Fibroblast of skin of scalp (primary cell): ENCODE measurements around the gene BANP.
"Not testable (repeated sequence)": the region's sequence is repeated elsewhere in the genome, so short reads cannot be mapped to it uniquely, and the experiment has no call there.

Experiments
- DNase-seq: peaks from one replicate; pipeline ENCODE4 v3.0.0-alpha.2; 2013

BANP gene

DNA sequence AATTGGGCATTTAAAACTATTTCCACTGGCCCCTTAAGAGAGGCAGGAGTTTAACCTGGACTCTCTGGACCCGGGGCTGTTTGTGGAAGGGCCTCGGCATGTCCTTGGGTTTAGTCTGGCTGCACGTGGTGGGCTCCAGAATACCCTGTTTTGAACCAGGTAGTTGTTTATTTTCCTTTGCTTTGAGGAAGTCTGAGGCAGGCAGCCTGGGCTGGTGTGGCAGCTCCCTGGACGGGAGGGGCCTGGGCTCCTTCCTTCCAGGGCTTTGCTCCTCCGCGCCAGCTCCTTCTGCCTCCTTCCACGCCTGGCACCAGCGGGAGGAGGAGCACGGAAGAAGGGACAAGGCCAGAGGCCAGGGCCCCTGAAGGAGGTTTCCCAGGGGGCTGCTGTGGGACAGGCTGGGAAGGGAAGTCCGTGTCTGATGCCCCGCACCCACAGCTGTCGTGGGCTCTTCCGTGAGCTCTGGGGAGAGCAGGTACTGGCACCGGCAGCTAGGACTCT lies 15.5 kb downstream of the BANP start:
- no peak for DNase-seq

DNA sequence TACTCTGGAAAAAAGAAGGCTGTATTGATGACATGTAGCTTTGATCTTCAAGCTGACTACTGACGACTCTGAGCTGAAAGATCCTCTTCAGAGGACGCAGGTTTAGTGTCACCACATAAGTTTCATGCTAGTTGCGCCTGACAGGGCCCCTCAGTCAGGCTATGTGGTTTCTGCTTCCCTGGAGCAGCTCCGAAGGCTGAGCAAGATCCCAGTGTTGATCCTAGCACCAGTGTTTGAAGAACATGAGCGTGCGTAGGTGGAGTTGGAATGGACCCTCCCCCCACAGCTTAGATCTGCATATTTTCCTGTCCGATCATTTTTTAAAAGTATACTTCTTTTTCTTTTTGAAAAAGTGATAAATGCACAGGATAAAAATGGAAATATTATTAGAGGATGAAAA lies 17.3 kb downstream of the BANP start:
- DNase-seq, result no peak

DNA sequence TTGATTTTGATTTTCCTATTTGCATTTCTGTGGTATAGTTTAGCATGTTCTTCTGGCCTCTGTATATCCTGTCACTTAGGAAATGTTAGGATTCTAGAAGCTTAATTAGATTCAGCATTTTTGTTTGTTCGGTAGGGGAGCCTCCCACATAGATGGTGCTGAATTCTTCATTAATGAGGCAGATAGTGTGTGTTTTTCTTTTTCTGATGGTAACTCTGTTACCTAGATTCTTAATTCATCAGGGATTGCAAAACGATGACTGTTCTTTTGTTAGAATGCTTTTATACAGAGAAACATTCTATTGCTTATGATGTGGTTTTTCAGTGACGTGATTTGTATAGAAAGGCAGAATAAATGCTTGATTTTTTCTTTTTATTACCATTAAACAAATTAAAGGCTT lies 19.0 kb downstream of the BANP start:
- DNase-seq, result peak; percentile 61

DNA sequence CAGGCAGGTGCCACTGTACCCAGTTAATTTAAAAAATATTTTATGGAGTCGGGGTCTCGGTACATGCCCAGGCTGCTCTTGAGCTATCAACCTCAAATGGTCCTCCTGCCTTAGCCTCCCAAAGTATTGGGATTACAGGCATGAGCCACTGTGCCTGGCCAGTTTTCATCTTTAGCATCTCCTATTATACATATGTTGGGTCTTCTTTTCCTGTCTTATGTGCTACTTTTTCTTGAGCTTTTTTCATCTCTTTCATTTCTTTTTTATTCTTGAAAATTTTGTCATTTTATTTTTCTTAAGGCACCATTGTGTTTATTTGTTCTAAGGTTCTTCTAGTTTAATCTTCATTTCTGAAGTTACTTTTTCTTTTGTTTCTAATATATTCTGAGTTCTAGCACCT lies 20.7 kb downstream of the BANP start:
- no peak for DNase-seq

GRCh38 chr16:87973717-87974116 lies 22.5 kb downstream of the BANP start:
- no peak for DNase-seq

- DNase-seq, result no peak
Observed at GRCh38 chr16:87974178-87974577, 22.9 kb downstream of the BANP start.

DNA sequence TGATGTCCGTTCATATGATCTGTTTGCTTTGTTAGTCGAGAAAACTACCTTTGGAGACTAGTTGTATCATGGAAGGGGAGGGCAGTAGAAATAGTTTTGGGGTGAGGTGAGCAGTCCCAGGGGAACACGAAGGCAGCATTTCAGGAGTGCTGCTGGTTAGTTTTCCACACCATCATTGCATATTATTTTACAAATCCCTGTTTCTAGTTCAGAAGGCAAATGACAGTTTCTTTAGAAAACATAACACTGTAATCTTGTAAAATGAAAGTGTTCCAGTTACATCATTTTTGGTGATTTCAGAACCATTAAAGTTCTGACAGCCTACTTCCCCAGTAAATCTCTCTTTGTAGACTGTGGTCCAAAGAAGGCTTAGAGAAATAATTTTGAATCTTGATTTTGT lies 25.4 kb downstream of the BANP start:
- DNase-seq, result peak; percentile 63

- DNase-seq, result no peak
Observed at GRCh38 chr16:87978127-87978526, 26.9 kb downstream of the BANP start.

- DNase-seq, result no peak
Observed at GRCh38 chr16:87979352-87979751, 28.1 kb downstream of the BANP start.

DNA sequence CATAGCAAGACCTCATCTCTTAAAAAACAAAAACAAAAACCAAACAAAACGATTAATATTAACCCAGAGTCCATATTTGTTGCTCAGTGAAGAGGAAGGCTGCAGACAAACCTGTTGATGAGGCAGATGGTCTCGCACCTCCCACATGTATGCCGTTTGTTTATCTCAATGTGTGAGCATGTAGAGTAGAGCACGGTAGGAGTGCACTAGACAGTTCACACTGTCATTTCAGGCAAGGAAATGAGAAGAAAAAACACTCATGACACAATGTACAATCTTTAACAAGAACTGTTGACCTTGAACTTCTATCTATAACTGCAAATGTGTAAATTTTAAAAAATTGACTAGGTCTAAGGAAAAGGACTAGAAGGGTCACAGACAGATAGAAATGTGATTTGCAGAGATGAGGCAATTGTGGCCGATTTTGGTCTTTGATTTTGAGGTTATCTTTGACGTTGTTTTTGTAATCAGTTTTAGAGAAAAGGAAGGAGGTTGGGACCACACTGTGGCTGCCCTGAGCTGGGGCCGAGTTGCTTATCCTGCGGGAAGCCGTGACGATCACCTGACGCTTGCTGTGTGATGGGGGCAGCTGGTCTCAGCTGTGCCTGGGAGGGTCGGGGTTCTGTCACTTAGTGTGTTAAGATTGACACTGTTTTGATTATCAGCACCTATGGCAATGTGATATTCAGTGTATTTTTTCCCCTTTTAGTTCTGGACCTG lies 28.8 kb downstream of the BANP start:
- DNase-seq, result not testable (repeated sequence)

- not testable (repeated sequence) for DNase-seq
Observed at GRCh38 chr16:87981376-87981775, 30.1 kb downstream of the BANP start.

DNA sequence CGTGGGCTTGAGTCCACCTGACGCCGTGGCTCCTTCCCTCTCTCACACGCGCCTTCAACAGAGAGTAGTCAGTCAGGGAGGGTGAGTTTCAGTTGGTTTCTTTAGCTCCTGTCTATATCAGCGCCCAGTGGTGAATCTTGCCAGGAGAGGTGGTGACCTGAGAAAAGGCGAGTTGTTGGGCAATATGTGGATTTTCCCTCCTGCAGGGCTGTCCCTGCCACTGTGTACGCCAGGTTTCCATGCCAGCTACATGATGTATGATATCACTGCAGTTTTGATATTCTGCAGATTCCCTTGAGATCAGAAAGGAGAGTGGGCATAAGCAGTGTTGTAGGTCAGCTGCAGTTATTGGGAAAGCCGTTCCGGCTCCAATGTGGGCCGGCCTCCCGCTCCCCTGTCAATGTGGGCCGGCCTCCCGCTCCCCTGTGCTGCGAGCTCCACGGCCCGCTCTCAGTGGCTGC lies 31.4 kb downstream of the BANP start:
- DNase-seq, result no peak

GRCh38 chr16:87983072-87983736 lies 32.0 kb downstream of the BANP start:
- peak; percentile 17 for DNase-seq

DNA sequence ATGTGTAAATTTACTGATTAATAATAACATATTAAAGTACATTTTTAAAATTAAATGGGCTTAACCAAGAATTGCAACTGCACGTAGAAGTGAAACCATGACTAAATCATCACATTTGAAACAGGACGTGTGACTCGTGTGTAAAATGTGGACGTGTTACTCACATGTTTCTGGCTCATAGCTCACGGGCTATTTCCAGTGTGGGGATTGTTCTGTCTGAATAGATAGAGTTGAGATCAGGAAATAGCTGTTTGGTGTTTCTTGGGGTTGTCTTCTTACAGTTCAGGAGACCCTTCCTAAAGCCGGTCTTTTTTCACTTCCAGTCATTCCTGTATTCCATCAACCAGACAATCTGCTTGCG lies 32.5 kb downstream of the BANP start:
- DNase-seq, result peak; percentile 47

DNA sequence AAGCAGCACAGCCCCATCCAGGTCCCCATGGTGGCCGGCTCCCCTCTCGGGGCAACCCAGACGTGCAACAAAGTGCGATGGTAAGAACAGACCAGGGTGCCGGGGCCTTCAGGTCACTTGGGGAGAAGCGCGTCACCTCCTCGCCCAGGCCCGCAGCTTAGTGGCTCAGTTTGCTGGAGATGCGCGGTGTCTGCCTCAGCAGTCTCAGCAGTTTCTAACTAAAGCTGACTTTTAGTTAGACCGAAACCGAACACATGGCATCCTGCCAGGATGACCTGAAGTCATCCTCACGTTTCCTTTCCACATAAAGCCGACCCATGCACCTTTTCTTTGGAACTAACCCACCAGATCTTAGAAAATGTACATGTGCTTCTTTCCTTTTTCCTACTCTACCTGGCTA lies 32.9 kb downstream of the BANP start:
- DNase-seq, result not testable (repeated sequence)

GRCh38 chr16:87984632-87985267 lies 33.5 kb downstream of the BANP start:
- DNase-seq, result no peak

DNA sequence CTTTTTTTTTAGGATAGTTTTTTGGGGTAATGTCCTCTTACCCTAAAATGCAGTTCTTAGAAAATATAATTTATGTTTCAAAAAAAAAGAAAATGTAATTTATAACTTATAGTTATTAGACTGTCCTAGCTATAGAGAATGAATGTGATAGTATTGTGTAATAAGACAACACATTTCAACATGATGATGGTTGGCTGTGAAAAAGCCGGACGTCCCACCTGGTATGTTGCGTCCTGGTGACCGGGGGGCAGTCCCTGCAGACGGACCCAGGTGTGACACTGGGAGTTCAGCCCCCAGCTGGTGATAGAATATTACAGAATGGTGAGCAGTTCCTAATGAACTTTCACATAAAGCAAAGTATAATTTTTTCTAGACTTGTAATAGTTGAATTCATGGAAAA lies 34.3 kb downstream of the BANP start:
- not testable (repeated sequence) for DNase-seq

DNA sequence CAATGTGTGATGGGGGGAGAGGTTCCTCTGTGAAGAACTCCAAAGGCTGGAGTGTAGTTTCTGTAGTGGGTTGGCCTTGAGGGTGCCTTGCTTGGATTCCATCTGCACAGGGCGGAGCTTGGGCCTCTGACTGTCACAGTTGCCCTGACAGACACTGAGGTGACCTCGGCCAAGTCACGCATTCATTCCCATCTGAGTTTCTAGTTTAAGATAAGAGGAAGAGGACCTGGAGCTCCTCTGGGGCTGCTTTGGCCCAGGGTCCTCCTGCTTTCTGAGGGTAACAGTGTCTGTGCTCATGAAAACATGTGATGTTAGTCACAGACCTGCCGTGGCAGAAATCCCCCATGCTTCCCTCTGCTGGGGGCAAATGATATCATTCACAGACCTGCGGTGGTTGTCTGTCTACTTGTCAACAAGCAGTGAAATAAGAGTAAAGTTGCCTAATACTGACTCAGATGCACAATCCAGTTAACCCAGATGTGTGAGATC lies 35.2 kb downstream of the BANP start:
- DNase-seq, result peak; percentile 80

GRCh38 chr16:87988596-87988995 lies 37.4 kb downstream of the BANP start:
- DNase-seq, result not testable (repeated sequence)

DNA sequence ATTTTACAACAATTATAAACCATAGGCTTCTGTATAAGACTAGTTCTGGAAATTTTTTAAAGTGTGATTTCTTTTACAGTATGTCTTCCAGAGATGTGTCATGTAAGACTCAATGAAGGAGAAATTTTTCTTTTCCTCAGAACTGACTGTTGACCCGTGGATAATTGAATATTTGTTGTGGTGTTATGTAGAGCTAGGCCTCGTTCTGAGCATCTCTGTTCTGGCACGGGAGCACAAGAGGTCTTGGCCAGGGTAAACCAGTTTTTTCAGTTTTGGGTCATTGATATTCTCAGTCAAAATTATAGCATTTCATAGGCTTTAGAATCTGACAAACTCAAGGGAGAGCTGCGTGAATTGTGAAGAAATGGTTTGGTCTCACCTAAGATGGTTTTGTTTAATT lies 39.0 kb downstream of the BANP start:
- not testable (repeated sequence) for DNase-seq

- not testable (repeated sequence) for DNase-seq
Observed at GRCh38 chr16:87992142-87992541, 40.9 kb downstream of the BANP start.

GRCh38 chr16:87993901-87994300 lies 42.7 kb downstream of the BANP start:
- DNase-seq, result no peak

DNA sequence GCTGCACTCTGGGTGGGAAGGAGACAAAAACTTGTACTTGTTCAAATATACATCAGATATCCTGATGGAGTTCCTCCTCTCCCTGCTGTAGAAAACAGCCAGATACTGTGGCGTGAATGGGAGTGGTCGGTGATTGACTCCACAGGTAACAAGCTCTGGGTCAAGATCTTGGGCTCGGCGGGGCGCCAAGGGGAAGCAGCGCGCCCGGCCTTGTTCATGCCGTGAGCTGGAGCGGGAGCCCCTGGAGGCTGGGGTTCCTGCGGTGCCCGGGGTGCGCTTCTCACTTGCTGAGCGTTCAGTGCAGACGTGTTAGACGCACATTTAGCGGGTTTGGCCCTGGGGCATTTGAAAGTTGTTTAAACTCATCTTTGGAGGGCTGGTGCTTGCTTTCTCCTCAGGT lies 44.4 kb downstream of the BANP start:
- DNase-seq, result no peak
